Glutamatergic neuron (in vitro differentiated cells): Measurements from ENCODE around the gene SIM2. TPM values are rescaled to one million over a fixed set of nuclear protein-coding genes. Genes with fewer than 3 reads are reported as not detected.

Source experiments
- DNase-seq: peaks from one replicate; pipeline ENCODE4 v3.0.0; 2022
- H3K27ac Mint-ChIP-seq: one replicate; pipeline ENCODE4 v1.8.0; 2020; ENCODE audit warnings: mild to moderate bottlenecking, mixed read lengths, inconsistent platforms; ENCODE audit not compliant: unreplicated experiment
- H3K27me3 Mint-ChIP-seq: one replicate; pipeline ENCODE4 v1.8.0; 2020; ENCODE audit warnings: mild to moderate bottlenecking, moderate library complexity, mixed read lengths, inconsistent platforms; ENCODE audit not compliant: unreplicated experiment
- H3K36me3 Mint-ChIP-seq: one replicate; pipeline ENCODE4 v1.8.0; 2020; ENCODE audit warnings: mild to moderate bottlenecking, mixed read lengths, inconsistent platforms; ENCODE audit not compliant: unreplicated experiment
- H3K4me1 Mint-ChIP-seq: one replicate; pipeline ENCODE4 v1.8.0; 2020; ENCODE audit warnings: mild to moderate bottlenecking, low read depth, mixed read lengths, inconsistent platforms; ENCODE audit not compliant: unreplicated experiment
- H3K4me3 Mint-ChIP-seq: one replicate; pipeline ENCODE4 v1.8.0; 2020; ENCODE audit warnings: mild to moderate bottlenecking, mixed read lengths, inconsistent platforms; ENCODE audit not compliant: unreplicated experiment
- H3K9me3 Mint-ChIP-seq: one replicate; pipeline ENCODE4 v1.8.0; 2020; ENCODE audit warnings: mild to moderate bottlenecking, moderate library complexity, mixed read lengths, inconsistent platforms; ENCODE audit not compliant: unreplicated experiment
- CTCF ChIP-seq: fragments of 200-600 bp; sonication (generic); IDR thresholded peaks from one replicate; pipeline ENCODE4 v1.5.0; 2021; ENCODE audit not compliant: partially characterized antibody, unreplicated experiment
- total RNA-seq: library from RNA; stranded (reverse); fragmentation: NEBNext Ultra II Directional; extraction: Animal tissue kit (Norgen Biotek cat#: 25700); gene quantifications from one replicate; pipeline ENCODE4 v1.2.1, GENCODE V29; 2021; ENCODE audit not compliant: unreplicated experiment

Gene SIM2
- total RNA-seq, 1 donor from 2014 or later: 4.8 TPM

GRCh38 chr21:36723371-36723881, 24.5 kb downstream of the SIM2 start:
- H3K9me3 Mint-ChIP-seq: peaks cover 2% of the 10 kb centered on the region
- no peaks in the 10 kb centered on the region for H3K36me3 Mint-ChIP-seq
- DNase-seq: no peak
- no peak overlapping the region for H3K27ac Mint-ChIP-seq
- no peaks in the 10 kb centered on the region for H3K27me3 Mint-ChIP-seq
- no peaks in the 10 kb centered on the region for H3K4me1 Mint-ChIP-seq
- no peak for TF ChIP-seq CTCF
- H3K4me3 Mint-ChIP-seq: no peak overlapping the region

- no peaks in the 10 kb centered on the region for H3K36me3 Mint-ChIP-seq
- TF ChIP-seq CTCF: no peak
- no peaks in the 10 kb centered on the region for H3K4me1 Mint-ChIP-seq
- DNase-seq: no peak
- H3K4me3 Mint-ChIP-seq: no peak overlapping the region
- H3K27ac Mint-ChIP-seq: no peak overlapping the region
- peaks cover 2% of the 10 kb centered on the region for H3K9me3 Mint-ChIP-seq
- peaks cover 1% of the 10 kb centered on the region for H3K27me3 Mint-ChIP-seq
These were observed 25.7 kb downstream of the SIM2 start for GRCh38 chr21:36724660-36725059.

GRCh38 chr21:36725793-36726386, 27.0 kb downstream of the SIM2 start:
- no peak overlapping the region for H3K4me3 Mint-ChIP-seq
- H3K4me1 Mint-ChIP-seq: no peaks in the 10 kb centered on the region
- peaks cover 2% of the 10 kb centered on the region for H3K9me3 Mint-ChIP-seq
- no peak for TF ChIP-seq CTCF
- peaks cover 9% of the 10 kb centered on the region for H3K27me3 Mint-ChIP-seq
- peaks cover 4% of the 10 kb centered on the region for H3K36me3 Mint-ChIP-seq
- no peak overlapping the region for H3K27ac Mint-ChIP-seq
- no peak for DNase-seq

GRCh38 chr21:36727866-36728265, 29.0 kb downstream of the SIM2 start:
- Mint-ChIP-seq H3K4me3 (no peak overlapping the region), H3K4me1 (peaks cover 3% of the 10 kb centered on the region), H3K9me3 (peaks cover 2% of the 10 kb centered on the region), H3K27ac (no peak overlapping the region), H3K27me3 (peaks cover 18% of the 10 kb centered on the region), H3K36me3 (peaks cover 10% of the 10 kb centered on the region)
- TF ChIP-seq CTCF: no peak
- no peak for DNase-seq

- Mint-ChIP-seq H3K9me3 (peaks cover 2% of the 10 kb centered on the region), H3K27ac (no peak overlapping the region), H3K27me3 (peaks cover 18% of the 10 kb centered on the region), H3K4me1 (peaks cover 3% of the 10 kb centered on the region), H3K4me3 (no peak overlapping the region), H3K36me3 (peaks cover 10% of the 10 kb centered on the region)
- TF ChIP-seq CTCF: no peak
- no peak for DNase-seq
These were observed 29.6 kb downstream of the SIM2 start for GRCh38 chr21:36728371-36729111.
